Measurements from ENCODE around the gene ZMYM4. TPM values are rescaled to one million over a fixed set of nuclear protein-coding genes. Genes with fewer than 3 reads are reported as not detected.

ZMYM4 gene
- polyA plus RNA-seq, 3 donors: 12.3 to 31.8 (median 26.0) TPM

- Histone ChIP-seq H3K4me3 (replicated peaks in 1 of 3; ENCODE audit: low read depth in 2 of 3, low read length in 3 of 3) (no peak overlapping the region), H3K36me3 (replicated peaks in 1 of 2; ENCODE audit: control insufficient read depth in 1 of 2, insufficient read depth in 2 of 2, low read length in 2 of 2) (peaks cover 7 to 57% of the 10 kb centered on the region in 2 donors), H3K9ac (ENCODE audit: insufficient read depth, low read length, poor library complexity, severe bottlenecking) (no peak overlapping the region), H3K4me2 (replicated peaks; ENCODE audit: extremely low read depth, low read length, poor library complexity, severe bottlenecking) (no peak overlapping the region), H3K27ac (ENCODE audit: low read depth in 1 of 2, low read length in 2 of 2) (peak overlapping the region in 1 of 2 donors; percentile 72), H3K9me3 (replicated peaks in 1 of 2; ENCODE audit: control insufficient read depth in 1 of 2, insufficient read depth in 1 of 2, low read length in 2 of 2) (peaks cover 0 to 4% of the 10 kb centered on the region in 2 donors), H3K4me1 (ENCODE audit: control insufficient read depth in 1 of 2, insufficient read depth in 2 of 2, low read length in 2 of 2) (peaks cover 0 to 7% of the 10 kb centered on the region in 2 donors), H3K27me3 (ENCODE audit: control insufficient read depth in 2 of 2, insufficient read depth in 2 of 2, low read length in 2 of 2) (no peaks in the 10 kb centered on the region), H2AFZ (ENCODE audit: insufficient read depth, low read depth, low read length, poor library complexity, severe bottlenecking) (no peak overlapping the region), H3K79me2 (ENCODE audit: insufficient read depth, low read length) (no peaks in the 10 kb centered on the region), H4K20me1 (ENCODE audit: insufficient read depth, low read length) (no peaks in the 10 kb centered on the region)
- Mint-ChIP-seq H3K9me3 (peaks cover 0 to 13% (median 7%) of the 10 kb centered on the region in 7 donors), H3K27ac (peak overlapping the region in 4 of 7 donors; percentile 68 to 74 (median 70)), H3K4me1 (peaks cover 24% of the 10 kb centered on the region), H3K36me3 (peaks cover 33 to 54% of the 10 kb centered on the region in 2 donors), H3K27me3 (ENCODE audit: low read depth in 3 of 3) (peaks cover 0 to 2% (median 0%) of the 10 kb centered on the region in 3 donors), H3K4me3 (peak overlapping the region in 1 of 2 donors; percentile 28)
- WGBS (ENCODE audit: insufficient coverage): no CpG with 5 or more reads among the region's 6 CpGs
- DNase-seq: no peak
- intact Hi-C loops (cut with micrococcal nuclease): no loop called here
- TF ChIP-seq CTCF (IDR thresholded peaks at IDR 0.05): no peak
Measured at GRCh38 chr1:35386959-35387358, 118.5 kb downstream of the ZMYM4 start.

DNA sequence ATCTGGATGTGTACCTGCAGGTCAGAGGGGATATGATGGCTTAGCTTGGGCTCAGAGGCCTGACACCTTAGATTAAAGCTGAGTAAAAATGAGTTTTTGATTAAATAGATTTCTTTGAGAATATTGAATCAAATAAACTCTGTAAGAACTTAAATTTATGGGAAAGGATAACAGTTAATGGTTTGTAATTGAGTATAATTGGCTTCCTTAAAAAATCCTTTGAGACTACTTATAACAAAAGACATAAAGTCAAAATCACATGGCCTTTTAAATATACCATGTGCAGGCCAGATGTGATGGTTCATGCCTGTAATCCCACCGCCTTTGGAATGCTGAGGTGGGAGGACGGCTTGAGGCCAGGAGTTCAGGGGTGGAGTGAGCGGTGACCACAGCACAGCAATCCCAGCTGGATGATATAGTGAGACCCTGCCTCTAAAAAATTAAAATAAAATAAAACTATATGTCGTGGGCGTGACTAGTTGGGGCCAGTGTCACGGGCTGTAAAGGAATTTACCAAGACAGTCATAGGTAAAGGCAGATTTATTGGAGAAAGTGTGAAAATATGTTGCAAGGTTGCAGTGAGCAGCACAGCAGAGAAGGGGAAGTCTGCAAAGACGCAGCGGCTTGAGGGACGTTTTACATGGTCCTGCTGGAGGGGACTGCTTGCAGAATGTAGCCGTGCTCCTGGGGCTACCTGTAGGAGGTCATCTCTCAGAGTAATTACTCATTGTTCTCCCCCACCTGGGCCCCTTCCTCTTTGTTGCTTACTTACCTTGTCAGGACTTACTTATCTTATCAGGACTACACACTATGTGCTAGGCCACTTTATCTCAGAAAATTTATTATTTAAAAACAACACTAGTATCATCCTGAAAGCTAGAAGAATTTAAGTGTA, 122.3 kb downstream of the ZMYM4 start:
- H3K4me3 Mint-ChIP-seq: no peak overlapping the region
- H3K27ac Mint-ChIP-seq: peak overlapping the region in 2 of 7 donors; percentile 48 to 50
- no peaks in the 10 kb centered on the region for H4K20me1 ChIP-seq (ENCODE audit: insufficient read depth, low read length)
- H3K4me2 ChIP-seq (replicated peaks; ENCODE audit: extremely low read depth, low read length, poor library complexity, severe bottlenecking): no peak overlapping the region
- H3K4me3 ChIP-seq (replicated peaks in 1 of 3; ENCODE audit: low read depth in 2 of 3, low read length in 3 of 3): no peak overlapping the region
- peaks cover 24% of the 10 kb centered on the region for H3K4me1 Mint-ChIP-seq
- no peak overlapping the region for H2AFZ ChIP-seq (ENCODE audit: insufficient read depth, low read depth, low read length, poor library complexity, severe bottlenecking)
- peaks cover 0 to 4% of the 10 kb centered on the region in 2 donors for H3K9me3 ChIP-seq (replicated peaks in 1 of 2; ENCODE audit: control insufficient read depth in 1 of 2, insufficient read depth in 1 of 2, low read length in 2 of 2)
- no peak for TF ChIP-seq CTCF (IDR thresholded peaks at IDR 0.05)
- intact Hi-C loops (cut with micrococcal nuclease): no loop called here
- no peaks in the 10 kb centered on the region for H3K27me3 ChIP-seq (ENCODE audit: control insufficient read depth in 2 of 2, insufficient read depth in 2 of 2, low read length in 2 of 2)
- H3K79me2 ChIP-seq (ENCODE audit: insufficient read depth, low read length): no peaks in the 10 kb centered on the region
- no peak for DNase-seq
- peaks cover 37 to 87% of the 10 kb centered on the region in 2 donors for H3K36me3 ChIP-seq (replicated peaks in 1 of 2; ENCODE audit: control insufficient read depth in 1 of 2, insufficient read depth in 2 of 2, low read length in 2 of 2)
- no peak overlapping the region for H3K9ac ChIP-seq (ENCODE audit: insufficient read depth, low read length, poor library complexity, severe bottlenecking)
- 63% methylated on average over 2 of the region's 10 CpGs for WGBS (ENCODE audit: insufficient coverage)
- H3K36me3 Mint-ChIP-seq: peaks cover 50 to 66% of the 10 kb centered on the region in 2 donors
- no peak overlapping the region for H3K27ac ChIP-seq (ENCODE audit: low read depth in 1 of 2, low read length in 2 of 2)
- peaks cover 0 to 13% (median 7%) of the 10 kb centered on the region in 7 donors for H3K9me3 Mint-ChIP-seq
- peaks cover 0 to 2% (median 0%) of the 10 kb centered on the region in 3 donors for H3K27me3 Mint-ChIP-seq (ENCODE audit: low read depth in 3 of 3)
- H3K4me1 ChIP-seq (ENCODE audit: control insufficient read depth in 1 of 2, insufficient read depth in 2 of 2, low read length in 2 of 2): peaks cover 0 to 7% of the 10 kb centered on the region in 2 donors

All from CD14-positive monocyte (primary cell).